Natural killer cell (primary cell): ENCODE measurements around the gene CREBRF. TPM values are rescaled to one million over a fixed set of nuclear protein-coding genes. Genes with fewer than 3 reads are reported as not detected.
"Not testable (repeated sequence)": the region's sequence is repeated elsewhere in the genome, so short reads cannot be mapped to it uniquely, and the experiment has no call there.

Experiments
- ATAC-seq, 3 donors: fragments of 150-1000 bp in 2 of 3; fragments of 200-7000 bp in 1 of 3; cut with Tn5 transposase; 1 replicate in 1 of 3; 2 replicates in 2 of 3; pipeline ENCODE4 v1.10.0; 2021; ENCODE audit warnings: mild to moderate bottlenecking in 2 of 3, moderate library complexity in 2 of 3
- DNase-seq, 2 donors: peaks; one replicate each; pipeline versions ENCODE4 v3.0.0 to v3.0.0-alpha.2; 2013 to 2021; ENCODE audit warnings: mixed read lengths in 1 of 2
- H3K27ac ChIP-seq: one replicate; pipeline ENCODE4 v1.5.1; 2013; ENCODE audit warnings: mild to moderate bottlenecking, low read length
- H3K27me3 ChIP-seq: one replicate; pipeline ENCODE4 v1.6.1; 2013; ENCODE audit warnings: low read length; ENCODE audit not compliant: control insufficient read depth, insufficient read depth
- H3K36me3 ChIP-seq: one replicate; pipeline ENCODE4 v1.6.1; 2013; ENCODE audit warnings: low read length; ENCODE audit not compliant: control insufficient read depth, insufficient read depth
- H3K4me1 ChIP-seq: one replicate; pipeline ENCODE4 v1.6.1; 2013; ENCODE audit warnings: low read length; ENCODE audit not compliant: control insufficient read depth, insufficient read depth
- H3K4me3 ChIP-seq: one replicate; pipeline ENCODE4 v1.5.1; 2013; ENCODE audit warnings: low read length
- H3K9me3 ChIP-seq: one replicate; pipeline ENCODE4 v1.6.1; 2013; ENCODE audit warnings: low read length; ENCODE audit not compliant: control insufficient read depth, insufficient read depth
- H3K27ac Mint-ChIP-seq, 2 donors: one replicate each; pipeline ENCODE4 v1.8.0; 2022; ENCODE audit warnings: mild to moderate bottlenecking in 2 of 2, mixed read lengths in 2 of 2, moderate library complexity in 1 of 2
- H3K27me3 Mint-ChIP-seq, 2 donors: one replicate each; pipeline ENCODE4 v1.8.0; 2022; ENCODE audit warnings: low read depth in 2 of 2, mixed read lengths in 2 of 2
- H3K36me3 Mint-ChIP-seq: one replicate; pipeline ENCODE4 v1.8.0; 2022; ENCODE audit warnings: mixed read lengths
- H3K4me1 Mint-ChIP-seq, 2 donors: one replicate each; pipeline ENCODE4 v1.8.0; 2022; ENCODE audit warnings: mixed read lengths in 2 of 2
- H3K4me3 Mint-ChIP-seq: one replicate; pipeline ENCODE4 v1.8.0; 2022; ENCODE audit warnings: mild to moderate bottlenecking, moderate library complexity, mixed read lengths
- H3K9me3 Mint-ChIP-seq, 2 donors: one replicate each; pipeline ENCODE4 v1.8.0; 2022; ENCODE audit warnings: mixed read lengths in 2 of 2
- CTCF ChIP-seq: fragments of 200-600 bp; IDR thresholded peaks from one replicate; pipeline ENCODE4 v1.8.0; 2022; ENCODE audit warnings: antibody characterized with exemption
- WGBS: methylation state at CpG from one replicate; pipeline ENCODE4 v1.1.7; 2013; ENCODE audit warnings: missing lambda C conversion rate; ENCODE audit not compliant: insufficient coverage; 5-methylcytosine and 5-hydroxymethylcytosine counted together
- intact Hi-C: fragments of 100-400 bp; cut with micrococcal nuclease; formaldehyde crosslinking; loops from one replicate; pipeline ENCODE4 v1.14.2; 2022
- total RNA-seq, 4 donors: library from RNA; stranded (reverse); fragments of 120-200 nt in 1 of 4; gene quantifications; one replicate each; pipeline versions ENCODE4 v1.2.3 to v1.2.4, GENCODE V29; 2013 to 2022

The CREBRF gene
- total RNA-seq, 3 donors from 2014 or later (not counting 1 experiment from before 2014, with no cell fraction given) = 118 to 127 (median 121) TPM

GRCh38 chr5:173041881-173042762 is 14.0 kb upstream of the CREBRF start:
- H3K9me3 ChIP-seq = no peaks in the 10 kb centered on the region
- no peaks in the 10 kb centered on the region for H3K36me3 Mint-ChIP-seq
- H3K27ac Mint-ChIP-seq = no peak overlapping the region
- no peaks in the 10 kb centered on the region for H3K36me3 ChIP-seq
- H3K27ac ChIP-seq = no peak overlapping the region
- H3K4me3 Mint-ChIP-seq = no peak overlapping the region
- TF ChIP-seq CTCF = no peak
- ATAC-seq (no peak), DNase-seq (no peak)
- no peaks in the 10 kb centered on the region for H3K4me1 ChIP-seq
- peaks cover 0 to 10% of the 10 kb centered on the region in 2 donors for H3K4me1 Mint-ChIP-seq
- intact Hi-C loops = no loop called here
- H3K27me3 ChIP-seq = no peaks in the 10 kb centered on the region
- WGBS = 96% methylated on average over 6 of the region's 7 CpGs
- no peak overlapping the region for H3K4me3 ChIP-seq
- H3K9me3 Mint-ChIP-seq = no peaks in the 10 kb centered on the region
- H3K27me3 Mint-ChIP-seq = no peaks in the 10 kb centered on the region

- Mint-ChIP-seq H3K4me1 (peaks cover 0 to 10% of the 10 kb centered on the region in 2 donors), H3K4me3 (no peak overlapping the region), H3K27ac (no peak overlapping the region), H3K9me3 (no peaks in the 10 kb centered on the region), H3K27me3 (no peaks in the 10 kb centered on the region), H3K36me3 (no peaks in the 10 kb centered on the region)
- no peaks in the 10 kb centered on the region for H3K36me3 ChIP-seq
- H3K9me3 ChIP-seq = no peaks in the 10 kb centered on the region
- intact Hi-C loops = no loop called here
- H3K4me3 ChIP-seq = no peak overlapping the region
- WGBS = 92% methylated on average over 2 of the region's 3 CpGs
- TF ChIP-seq CTCF = no peak
- H3K4me1 ChIP-seq = no peaks in the 10 kb centered on the region
- H3K27ac ChIP-seq = no peak overlapping the region
- ATAC-seq (no peak), DNase-seq (no peak)
- no peaks in the 10 kb centered on the region for H3K27me3 ChIP-seq
Measured at GRCh38 chr5:173042763-173043107, 13.4 kb upstream of the CREBRF start.

GRCh38 chr5:173045474-173045873 is 10.7 kb upstream of the CREBRF start:
- peaks cover 0 to 2% of the 10 kb centered on the region in 2 donors for H3K27me3 Mint-ChIP-seq
- intact Hi-C loops = no loop called here
- Histone ChIP-seq H3K36me3 (no peaks in the 10 kb centered on the region), H3K27ac (no peak overlapping the region), H3K4me1 (no peaks in the 10 kb centered on the region), H3K9me3 (no peaks in the 10 kb centered on the region), H3K4me3 (no peak overlapping the region), H3K27me3 (no peaks in the 10 kb centered on the region)
- no peak overlapping the region for H3K4me3 Mint-ChIP-seq
- WGBS = 92% methylated on average over 8 of the region's 8 CpGs
- H3K27ac Mint-ChIP-seq = no peak overlapping the region
- no peaks in the 10 kb centered on the region for H3K36me3 Mint-ChIP-seq
- H3K9me3 Mint-ChIP-seq = no peaks in the 10 kb centered on the region
- no peak for ATAC-seq
- no peak for TF ChIP-seq CTCF
- DNase-seq = no peak
- H3K4me1 Mint-ChIP-seq = peaks cover 0 to 3% of the 10 kb centered on the region in 2 donors

GRCh38 chr5:173047096-173047837 is 8.9 kb upstream of the CREBRF start:
- H3K27ac ChIP-seq, H3K36me3 ChIP-seq, H3K9me3 ChIP-seq, H3K27me3 ChIP-seq, H3K27me3 Mint-ChIP-seq, H3K27ac Mint-ChIP-seq, intact Hi-C loops, H3K4me3 ChIP-seq, DNase-seq, ATAC-seq, H3K9me3 Mint-ChIP-seq, H3K4me1 ChIP-seq, H3K4me1 Mint-ChIP-seq, H3K36me3 Mint-ChIP-seq, H3K4me3 Mint-ChIP-seq: not testable (repeated sequence)
- 83% methylated on average over 12 of the region's 12 CpGs for WGBS
